ENCODE data around the gene SBNO1.
"Not testable (repeated sequence)": the region's sequence is repeated elsewhere in the genome, so short reads cannot be mapped to it uniquely, and the experiment has no call there.

The SBNO1 gene

DNA sequence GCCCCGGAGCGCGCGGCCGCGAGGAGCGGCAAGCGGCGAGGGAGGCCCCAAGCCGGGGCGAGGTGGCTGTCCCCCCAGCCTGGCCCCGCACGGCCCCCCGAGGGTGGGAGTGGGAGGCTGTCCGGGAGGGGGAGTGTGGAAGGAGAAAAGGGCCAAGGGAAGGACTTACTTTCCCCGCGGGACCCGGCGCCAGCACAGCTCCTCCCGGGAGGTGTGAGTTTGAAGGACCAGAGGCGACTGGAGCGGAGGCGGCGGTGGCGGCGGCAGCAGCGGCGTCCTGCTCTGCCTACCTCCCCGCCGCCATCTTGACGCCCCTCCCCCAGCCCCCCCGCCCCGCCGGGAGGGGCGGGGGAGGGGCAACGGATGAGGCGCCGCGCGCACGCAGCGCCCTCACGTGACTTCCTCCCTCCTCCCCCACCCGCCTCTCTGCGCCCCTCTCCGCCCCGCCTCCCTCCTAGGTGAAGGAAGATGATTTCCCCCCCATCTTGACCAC is at the start of gene SBNO1:
TSS of gene SBNO1 (minus strand) at position 316 of the 493 bp plus-strand sequence. CDS start 14,406 bp downstream, outside the sequence.
- peak; percentile 95 for DNase-seq

DNA sequence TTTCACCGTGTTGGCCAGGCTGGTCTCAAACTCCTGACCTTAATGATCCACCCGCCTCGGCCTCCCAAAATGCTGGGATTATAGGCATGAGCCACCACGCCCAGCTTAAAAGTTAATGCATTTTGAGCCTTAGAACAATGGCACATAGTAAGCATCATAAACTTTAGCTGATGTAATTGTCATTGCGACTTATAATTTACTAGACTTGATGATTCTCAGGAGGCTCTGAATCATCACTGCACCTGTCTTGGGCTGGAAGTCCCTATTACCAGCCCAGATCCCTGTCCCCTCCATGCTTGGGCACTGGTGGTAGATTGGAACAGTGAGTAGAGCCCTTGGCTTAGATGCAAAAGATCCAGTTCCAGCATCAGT is 45.4 kb upstream of the SBNO1 start:
- DNase-seq, result no peak

DNA sequence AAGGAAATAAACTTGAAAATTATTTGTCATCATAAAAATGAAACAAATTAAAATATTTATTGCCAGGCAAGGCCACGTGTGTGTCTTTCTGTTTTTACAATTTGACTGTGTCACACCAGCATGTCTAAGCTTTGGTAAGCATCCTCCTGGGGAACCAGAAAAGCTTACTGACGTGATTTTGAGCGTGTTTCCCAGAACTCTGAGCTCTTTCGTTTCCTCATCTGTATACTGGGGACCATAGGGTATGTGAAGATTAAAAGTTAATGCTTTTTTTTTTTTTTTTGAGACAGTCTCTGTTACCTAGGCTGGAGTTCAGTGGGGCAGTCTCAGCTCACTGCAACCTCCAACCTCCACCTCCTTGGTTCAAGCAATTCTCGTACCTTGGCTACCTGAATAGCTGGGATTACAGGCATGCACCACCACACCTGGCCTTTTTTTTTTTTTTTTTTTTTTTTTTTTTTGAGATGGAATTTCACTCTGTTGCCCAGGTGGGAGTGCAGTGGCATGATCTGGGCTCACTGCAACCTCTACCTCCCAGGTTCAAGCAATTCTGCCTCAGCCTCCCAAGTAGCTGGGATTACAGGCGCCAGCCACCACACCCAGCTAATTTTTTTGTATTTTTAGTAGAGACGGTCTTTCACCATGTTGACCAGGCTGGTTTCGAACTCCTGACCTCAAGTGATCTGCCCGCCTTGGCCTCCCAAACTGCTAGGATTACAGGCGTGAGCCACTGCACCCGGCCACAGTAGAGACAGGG is 44.8 kb upstream of the SBNO1 start:
- not testable (repeated sequence) for DNase-seq

DNA sequence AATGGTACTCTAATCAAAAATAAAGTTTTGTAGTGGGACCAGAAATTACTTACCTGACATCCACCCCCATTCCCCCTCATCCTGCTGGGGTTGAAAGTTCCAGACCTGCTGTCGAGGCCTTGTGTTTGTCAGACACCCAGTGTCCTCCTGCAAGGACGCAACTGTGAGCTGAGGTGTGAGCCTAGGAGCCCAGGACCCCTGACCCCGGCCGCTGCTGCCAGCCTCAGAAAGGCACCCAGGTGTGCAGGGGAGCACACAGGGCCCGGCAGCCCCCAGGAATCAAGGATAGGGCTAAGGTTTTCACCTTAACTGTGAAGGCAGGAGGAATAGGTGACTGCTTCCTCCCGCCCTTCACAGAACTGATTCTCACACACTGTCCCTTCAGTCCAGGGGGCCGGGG is 44.0 kb upstream of the SBNO1 start:
- not testable (repeated sequence) for DNase-seq

DNA sequence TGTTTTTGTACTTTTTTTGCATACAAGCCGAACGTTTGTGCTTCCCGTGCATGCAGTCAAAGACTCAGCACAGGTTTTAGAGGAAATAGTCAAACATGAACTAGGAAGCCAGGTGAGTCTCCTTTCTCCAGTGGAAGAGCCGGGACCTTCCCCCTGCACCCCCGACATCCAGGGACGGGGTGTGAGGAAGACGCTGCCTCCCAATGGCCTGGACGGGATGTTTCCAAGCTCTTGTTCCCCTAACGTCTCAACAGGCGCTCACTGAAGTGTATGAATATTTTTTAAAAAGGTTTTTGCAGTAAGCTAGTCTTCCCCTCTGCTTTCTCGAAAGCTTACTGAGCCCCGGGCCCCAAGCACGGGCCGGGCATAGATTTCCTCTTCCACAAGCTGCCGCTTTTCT is 43.3 kb upstream of the SBNO1 start:
- DNase-seq, result not testable (repeated sequence)

DNA sequence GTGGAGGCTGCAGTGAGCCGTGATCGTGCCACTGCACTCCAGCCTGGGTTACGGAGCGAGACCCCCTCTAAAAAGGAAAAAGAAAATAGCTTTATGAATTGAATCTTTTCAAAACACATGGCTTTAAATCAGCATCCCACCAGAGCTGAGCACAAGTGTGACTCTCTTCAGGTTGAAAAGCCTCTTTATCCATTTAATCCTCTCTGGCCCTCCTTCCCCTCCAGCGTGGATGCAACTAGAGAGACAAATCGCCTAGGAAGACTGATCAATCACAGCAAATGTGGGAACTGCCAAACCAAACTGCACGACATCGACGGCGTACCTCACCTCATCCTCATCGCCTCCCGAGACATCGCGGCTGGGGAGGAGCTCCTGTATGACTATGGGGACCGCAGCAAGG is 42.6 kb upstream of the SBNO1 start:
- DNase-seq, result not testable (repeated sequence)

DNA sequence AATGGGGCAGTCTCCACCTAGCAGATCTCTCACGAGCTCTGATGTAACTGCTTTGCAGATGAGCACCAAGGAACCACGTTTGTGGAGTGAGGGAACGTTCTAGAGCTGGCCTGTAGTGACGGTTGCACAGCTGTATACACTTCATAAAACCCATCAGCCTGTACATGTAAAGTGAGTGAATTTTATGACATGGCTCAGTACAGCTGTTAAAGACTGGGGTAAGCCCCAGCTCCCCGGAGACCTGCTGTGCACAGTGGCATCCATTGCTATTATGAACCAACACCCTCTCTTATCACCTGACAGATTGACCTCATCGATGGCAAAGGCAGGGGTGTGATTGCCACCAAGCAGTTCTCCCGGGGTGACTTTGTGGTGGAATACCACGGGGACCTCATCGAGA is 39.9 kb upstream of the SBNO1 start:
- no peak for DNase-seq

DNA sequence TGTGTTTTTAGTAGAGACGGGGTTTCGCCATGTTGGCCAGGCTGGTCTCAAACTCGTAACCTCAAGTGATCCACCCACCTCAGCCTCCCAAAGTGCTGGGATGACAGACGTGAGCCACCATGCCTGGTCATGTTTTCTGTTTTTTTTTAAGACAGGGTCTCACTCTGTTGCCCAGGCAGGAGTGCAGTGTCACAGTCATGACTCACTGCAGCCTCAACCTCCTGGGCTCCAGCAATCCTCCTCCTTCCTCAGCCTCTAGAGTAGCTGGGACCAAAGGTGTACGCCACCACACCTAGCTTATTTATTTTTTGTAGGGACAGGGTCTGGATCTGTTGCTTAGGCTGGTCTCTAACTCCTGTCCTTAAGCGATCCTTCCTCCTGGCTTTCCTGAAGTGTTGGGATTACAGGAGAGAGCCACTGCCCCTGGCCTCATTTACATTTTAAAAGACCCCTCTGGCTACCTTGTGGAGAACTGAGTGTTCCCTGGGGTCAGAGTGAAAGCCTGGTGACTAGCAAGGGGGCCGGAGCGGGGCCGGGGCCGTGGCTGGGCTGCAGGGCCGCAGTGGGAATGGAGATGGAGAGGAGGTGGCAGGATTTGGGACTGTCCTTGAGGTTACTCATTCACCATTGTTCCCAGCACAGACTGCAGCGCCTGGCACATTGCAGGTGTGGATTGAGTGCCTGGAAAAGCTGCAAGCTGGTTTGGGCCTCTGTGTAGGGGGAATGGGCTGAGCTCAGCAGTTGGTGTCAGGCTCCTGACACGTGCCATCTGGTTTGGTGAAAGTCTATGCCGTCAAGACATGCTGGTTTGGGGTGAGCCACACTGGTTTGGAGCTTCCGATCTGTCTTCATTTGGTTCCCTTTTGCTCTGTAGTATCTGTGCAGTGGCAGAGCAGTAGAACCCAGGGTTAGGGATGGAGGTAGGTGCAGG is 37.4 kb upstream of the SBNO1 start:
- no peak for DNase-seq

DNA sequence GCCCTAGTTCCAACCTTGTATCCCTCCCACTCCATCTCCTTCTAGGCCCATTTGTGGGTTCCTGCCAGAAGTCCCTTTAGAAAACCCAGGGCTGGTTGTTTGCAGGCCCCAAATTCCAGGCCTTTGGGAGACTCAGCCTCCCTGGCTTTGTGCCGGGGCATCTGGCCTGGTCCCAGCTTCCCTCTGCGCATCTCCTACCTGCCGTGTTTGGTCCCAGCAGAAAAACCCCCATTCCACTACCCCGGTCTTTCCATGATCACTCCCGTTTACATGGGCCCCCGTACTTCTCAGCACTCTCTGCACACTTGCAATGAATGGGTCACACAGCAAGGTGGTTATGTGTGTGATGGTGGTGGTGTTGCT is 34.6 kb upstream of the SBNO1 start:
- no peak for DNase-seq

DNA sequence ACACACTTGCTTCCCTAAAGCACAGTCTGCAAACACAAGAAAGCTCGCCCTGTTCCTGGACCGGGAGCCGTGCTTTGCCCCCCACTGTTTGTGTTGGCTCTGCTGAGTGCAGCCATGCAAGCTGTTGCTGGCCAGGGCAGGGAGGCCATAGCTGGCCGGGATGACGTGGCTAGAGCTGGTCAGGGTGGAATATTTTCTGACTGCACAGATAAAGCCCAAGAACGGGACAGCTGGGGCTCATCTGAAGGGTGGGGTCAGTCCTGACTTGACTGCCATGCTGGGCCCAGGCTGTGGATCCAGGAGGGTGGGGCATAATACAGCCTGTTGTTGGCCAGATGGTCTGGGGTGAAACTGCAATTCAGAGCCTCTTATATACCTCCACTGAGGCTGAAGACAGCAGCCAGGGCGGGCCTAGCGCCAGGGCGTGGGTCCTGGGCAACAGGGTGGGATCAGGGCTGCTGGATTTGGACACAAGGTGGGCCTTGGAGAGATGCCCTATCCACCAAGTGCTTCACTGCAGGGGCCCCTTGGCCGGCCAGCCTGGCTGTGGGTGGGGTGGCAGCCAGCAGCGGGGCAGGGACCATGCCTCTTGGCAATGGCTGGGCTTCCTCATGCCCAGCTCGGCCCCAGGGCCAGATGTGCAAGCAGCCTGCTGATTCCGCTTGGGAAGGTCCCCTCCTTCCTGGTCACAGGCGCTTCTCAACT is 34.1 kb upstream of the SBNO1 start:
- peak; percentile 59 for DNase-seq

DNA sequence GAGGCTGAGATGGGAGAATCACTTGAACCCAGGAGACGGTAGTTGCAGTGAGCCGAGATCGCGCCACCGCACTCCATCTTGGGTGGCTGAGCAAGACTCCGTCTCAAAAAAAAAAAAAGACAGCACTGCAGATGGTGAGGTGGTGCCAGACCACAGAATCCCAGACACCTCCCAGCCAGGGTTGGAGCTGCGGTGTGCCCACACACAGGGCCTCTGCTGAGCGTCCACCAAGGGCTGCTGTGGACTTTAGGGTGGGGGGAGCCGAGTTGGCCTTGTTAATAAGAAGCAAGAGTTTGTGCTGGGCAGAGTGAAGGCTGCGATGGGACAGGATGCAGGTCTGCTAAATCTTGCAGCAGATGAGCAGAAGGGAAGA is 33.5 kb upstream of the SBNO1 start:
- no peak for DNase-seq

DNA sequence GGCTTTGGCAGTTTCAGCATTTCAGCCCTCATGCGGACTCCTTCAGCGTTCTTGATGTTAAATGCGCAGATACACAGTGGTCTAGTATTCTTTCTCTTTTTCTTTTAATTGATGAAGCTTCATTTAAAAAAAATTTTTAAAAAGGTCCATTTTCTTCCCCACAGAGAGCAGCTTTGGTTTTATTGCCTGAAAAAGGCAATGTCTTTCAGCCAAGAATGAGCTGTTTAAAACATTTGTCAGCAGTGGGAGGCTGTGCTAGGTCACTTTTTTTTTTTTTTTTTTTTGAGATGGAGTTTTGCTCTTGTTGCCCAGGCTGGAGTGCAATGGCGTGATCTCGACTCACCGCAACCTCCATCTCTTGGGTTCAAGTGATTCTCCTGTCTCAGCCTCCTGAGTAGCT is 32.8 kb upstream of the SBNO1 start:
- DNase-seq, result no peak

DNA sequence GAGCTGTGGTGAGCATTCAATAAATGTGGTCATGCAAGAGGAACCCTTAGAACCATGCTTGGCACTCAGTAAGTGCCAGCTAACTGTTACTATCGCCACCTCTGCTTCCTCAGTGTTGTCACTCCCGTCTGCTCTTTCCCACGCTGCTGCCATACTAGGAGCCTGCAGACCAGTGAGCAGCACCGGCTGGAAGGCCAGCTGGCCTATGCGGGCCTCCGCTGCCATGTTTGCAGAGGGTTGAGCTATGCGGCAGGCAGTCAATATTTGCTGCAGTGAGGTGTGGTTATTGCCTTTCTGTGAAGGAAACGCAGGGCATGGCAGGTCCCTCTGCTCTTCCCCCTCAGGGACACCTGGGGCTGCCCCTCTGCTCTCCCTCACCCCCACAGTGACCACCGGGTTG is 32.3 kb upstream of the SBNO1 start:
- DNase-seq, result no peak

DNA sequence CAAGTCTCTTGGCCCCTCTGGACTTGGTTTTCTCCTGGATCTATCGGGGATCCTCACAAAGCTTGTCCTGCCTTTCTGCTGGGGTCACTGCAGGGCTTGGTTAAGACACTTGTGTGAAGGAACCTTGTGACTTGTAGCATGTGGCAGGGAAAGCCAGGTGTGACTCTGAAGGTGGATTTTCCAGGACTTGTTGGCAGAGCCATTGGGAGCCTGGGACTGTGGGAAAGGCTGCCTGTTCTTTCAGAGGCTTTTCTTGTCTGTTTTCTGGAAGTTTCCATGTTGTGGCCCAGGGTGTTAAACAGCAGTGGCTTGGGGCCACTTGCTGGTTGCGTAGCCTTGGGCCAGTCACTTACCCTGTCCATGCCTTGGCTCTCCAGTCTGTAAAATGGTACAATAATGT is 31.9 kb upstream of the SBNO1 start:
- DNase-seq, result no peak

DNA sequence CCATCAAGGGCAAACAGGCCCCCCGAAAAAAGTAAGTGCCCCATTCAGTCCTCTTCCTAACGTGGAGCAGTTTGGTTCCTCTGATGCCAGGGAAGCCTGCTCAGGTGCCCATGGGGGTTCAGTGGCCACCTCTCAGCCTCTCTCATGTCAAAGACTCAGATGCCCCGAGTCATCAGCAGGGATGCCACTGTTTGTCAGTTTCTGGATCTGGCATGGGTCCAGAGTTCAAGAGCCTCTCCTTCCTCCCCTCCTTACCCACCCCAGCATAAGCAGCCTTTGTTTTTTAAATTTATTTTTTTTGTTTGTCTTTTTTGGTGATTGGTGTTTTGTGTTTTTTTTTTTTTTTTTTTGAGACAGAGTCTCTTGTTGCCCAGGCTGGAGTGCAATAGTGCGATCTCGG is 30.6 kb upstream of the SBNO1 start:
- DNase-seq, result no peak

DNA sequence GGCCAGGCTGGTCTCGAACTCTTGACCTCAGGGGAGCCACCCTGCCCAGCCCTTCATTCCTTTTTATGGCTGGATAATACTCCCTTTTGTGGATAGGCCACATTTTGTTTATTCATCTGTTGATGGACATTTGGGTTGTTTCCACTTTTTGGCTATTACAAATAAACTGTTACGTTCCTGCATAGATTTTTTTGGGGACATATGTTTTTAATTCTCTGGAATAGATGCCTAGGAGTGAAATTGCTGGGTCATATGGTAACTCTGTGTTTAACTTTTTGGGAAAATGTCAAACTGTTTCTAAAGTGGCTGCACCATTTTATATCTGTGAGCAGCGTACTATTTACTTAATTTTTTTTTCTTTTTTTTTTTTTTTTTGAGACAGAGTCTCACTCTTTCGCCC is 29.1 kb upstream of the SBNO1 start:
- DNase-seq, result no peak

DNA sequence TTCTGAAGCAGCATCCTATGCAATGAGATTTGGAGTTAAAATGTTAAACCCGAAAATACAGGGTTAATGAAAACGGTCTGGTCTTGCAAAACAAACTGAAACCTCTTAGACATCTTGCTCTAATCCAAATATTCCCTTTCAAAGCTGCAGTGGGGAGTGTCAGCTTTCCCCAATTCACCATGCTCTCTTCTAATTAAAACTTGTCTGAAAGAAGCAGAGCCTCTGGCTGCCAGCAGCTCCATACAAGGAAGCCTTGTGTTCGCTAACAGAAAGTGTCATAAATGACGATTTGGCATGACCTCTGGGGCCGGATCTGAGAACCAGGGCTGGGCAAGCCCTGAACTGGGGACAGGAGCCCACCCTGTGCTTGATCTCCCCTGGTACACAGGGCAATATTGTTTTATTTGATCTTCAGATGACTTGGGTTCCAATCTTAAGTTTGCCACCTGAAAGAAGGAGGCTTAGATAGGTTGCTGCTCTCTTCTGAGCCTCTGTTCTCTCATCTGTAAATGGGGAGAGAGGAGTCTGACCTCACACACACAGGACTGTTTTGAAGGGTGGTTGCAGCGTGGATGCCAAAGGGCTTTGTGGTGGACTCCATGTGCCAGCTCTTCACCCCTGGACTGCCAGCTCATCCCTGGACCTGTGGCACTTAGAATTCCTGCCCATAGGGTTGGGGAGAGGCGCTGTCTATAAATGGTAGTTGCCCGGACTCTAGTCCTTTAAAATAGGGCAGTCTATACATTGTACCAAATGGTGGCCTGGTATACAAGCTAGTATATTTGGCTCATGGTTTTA is 27.1 kb upstream of the SBNO1 start:
- no peak for DNase-seq

DNA sequence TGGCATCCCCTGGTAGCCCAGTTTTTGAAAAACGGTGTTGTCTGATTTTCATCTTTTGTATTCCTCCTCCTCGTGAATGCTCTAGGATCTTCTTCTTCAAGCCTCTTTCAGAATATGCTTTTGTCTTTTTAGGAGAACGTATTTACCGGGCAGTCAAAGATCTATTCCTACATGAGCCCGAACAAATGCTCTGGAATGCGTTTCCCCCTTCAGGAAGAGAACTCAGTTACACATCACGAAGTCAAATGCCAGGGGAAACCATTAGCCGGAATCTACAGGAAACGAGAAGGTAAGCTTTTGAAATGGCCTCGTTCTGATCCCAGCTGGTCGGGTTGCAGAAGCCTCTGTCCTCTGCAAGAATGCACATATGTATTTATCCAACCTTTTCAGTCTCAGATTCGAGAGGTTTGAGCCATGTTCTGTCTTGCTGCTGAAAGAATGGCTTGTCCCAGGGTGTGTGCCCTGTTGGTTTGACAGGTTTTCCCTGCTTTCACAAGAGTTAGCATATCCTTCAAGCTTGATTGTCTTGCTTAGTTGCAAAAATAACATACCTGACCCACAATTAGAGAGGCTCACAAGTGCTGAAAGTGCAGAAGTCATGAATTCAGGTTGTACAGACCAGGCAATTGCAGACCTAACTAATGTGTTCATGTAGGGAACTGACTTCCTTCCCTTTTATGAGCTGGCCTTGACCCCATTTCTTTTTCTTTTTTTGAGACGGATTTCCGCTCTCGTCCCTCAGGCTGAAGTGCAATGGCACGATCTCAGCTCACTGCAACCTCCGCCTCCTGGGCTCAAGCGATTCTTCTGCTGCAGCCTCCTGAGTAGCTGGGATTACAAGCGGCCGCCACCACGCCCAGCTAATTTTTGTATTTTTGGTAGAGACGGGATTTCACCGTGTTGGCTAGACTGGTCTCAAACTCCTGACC is 26.1 kb upstream of the SBNO1 start:
- DNase-seq, result no peak

DNA sequence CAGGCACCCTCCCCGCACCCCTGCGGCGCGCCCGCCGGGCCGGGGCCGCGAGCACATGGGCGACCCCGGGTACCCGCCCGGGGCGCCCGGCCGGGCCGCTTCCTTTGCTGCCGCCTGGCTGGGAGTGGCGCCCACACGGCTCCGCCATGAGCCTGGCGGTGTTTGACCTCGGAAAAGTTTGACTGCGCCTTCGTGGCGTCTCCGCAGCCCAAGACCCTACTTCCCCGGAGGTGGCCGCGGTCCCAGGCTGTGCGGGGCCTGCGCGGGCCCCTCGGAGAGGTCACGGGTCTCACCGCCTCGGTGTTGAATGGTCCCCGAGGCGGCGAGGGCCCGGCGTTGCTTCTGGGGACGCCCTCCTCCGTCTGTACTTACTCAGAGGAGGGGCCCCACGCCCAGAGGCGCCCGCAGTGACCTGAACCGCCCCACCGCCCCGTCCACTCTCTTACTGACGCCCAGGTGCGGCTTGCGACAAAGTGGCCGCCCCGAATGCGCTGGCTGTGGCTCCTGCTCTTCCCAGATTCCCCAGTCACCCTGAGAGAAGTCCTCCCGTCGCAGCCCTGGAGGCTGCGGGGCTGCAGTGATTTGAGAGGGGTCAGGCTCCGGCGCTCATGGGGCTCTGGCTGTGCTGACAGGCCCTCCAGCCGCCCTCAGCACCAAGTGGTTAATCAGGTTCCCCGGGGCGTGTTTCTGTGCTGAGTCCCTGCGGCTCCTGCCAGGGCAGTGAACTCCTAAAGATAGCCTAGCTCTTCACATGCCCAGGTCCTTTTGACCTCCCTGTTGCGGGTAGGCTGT is 25.1 kb upstream of the SBNO1 start:
- peak; percentile 41 for DNase-seq

DNA sequence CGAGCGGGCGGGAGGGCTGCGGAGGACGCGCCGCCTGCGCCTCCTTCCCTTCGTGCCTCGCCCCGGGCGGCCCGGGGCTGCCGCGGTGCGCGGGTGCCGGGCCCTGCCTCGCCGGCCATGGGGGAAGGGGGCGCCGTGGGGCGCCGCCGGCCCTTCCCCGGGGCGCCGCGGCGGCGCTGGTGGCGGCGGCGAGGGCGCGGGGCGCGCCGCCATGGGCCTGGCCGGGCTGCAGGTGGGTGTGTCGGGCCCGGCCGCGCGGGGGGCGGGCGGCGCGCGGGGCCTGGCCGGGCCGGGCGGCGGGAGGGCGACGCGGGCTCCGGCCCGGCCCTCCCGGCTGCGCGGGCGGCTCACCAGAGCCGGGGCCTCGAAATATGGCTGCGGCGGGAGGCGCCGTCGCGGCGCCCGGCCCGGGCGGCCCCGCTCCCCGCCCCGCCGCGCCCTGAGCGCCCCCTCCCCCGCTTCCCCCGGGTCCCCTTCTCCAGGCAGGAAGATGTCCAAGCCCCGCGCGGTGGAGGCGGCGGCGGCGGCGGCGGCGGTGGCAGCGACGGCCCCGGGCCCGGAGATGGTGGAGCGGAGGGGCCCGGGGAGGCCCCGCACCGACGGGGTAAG is 24.4 kb upstream of the SBNO1 start:
- no peak for DNase-seq

Measured in femur (tissue), 1 donor.